Tongue (tissue), 2 donors: ENCODE data around the gene RBM23. TPM values are rescaled to one million over a fixed set of nuclear protein-coding genes. Genes with fewer than 3 reads are reported as not detected.
"Not testable (repeated sequence)": the region's sequence is repeated elsewhere in the genome, so short reads cannot be mapped to it uniquely, and the experiment has no call there.

Source experiments
- DNase-seq: peaks from one replicate; pipeline ENCODE4 v3.0.0-alpha.2; 2015
- total RNA-seq: library from RNA; depleted of rRNA; stranded (reverse); fragments of >200 nt; gene quantifications from one replicate; pipeline ENCODE4 v1.2.3, GENCODE V29; 2014

The RBM23 gene
- total RNA-seq, 1 donor from 2014 or later, result 162 TPM

DNA sequence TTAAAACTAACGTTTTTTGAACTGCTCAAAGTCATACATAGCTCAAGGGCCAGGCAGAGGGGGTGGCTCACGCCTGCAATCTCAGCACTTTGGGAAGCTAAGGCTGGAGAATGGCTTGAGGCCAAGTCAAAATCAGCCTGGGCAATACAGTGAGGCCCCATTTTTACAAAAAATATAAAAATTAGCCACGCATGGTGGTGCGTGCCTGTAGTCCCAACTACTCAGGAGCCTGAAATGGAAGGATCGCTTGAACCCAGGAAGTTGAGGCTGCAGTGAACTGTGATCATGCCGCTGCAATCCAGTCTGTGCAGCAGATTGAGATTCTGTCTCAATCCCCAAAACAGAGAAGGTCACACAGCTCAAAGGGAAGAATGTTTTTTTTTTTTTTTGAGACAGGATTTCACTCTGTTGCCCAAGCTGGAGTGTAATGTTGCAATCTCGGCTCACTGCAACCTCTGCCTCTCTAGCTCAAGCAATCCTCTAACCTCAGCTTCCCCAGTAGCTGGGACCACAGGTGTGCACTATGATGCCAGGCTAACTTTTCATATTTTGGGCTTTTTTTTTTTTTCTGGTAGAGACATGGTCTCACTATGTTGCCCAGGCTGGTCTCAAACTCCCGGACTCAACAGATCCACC, 2.9 kb downstream of the RBM23 start:
- DNase-seq, result no peak

DNA sequence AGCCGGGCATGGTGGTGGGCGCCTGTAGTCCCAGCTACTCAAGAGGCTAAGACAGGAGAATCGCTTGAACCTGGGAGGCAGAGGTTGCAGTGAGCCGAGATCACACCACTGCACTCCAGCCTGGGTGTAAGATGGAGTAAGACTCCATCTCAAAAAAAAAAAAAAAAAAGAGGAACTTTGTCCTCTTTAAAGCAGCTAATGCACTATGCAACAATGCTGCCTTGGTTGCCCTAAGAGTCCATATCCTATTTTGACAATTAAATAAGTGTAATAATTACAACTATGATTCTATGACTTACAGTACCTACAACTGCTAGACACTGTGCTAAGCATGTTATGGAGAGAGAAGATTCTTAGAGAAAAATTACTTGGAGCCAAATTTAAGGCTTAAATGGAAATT, 4.1 kb downstream of the RBM23 start:
- DNase-seq, result not testable (repeated sequence)

DNA sequence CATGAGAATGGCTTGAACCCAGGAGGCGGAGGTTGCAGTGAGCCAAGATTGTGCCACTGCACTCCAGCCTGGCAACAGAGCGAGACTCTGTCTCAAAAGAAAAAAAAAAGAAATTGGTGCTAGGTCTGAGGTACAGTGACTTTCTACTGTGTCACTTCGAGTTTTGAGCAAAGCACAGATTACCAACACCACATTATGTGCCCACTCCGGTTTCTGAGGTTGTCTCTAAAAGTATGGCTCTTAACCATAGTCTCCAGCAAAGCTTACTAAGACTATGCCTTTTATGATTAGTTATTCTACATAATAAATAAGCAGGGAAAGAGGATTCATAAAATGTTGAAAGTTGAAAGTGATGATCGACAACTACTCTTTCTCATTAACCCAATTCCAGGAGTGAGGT, 8.0 kb downstream of the RBM23 start:
- DNase-seq, result no peak

DNA sequence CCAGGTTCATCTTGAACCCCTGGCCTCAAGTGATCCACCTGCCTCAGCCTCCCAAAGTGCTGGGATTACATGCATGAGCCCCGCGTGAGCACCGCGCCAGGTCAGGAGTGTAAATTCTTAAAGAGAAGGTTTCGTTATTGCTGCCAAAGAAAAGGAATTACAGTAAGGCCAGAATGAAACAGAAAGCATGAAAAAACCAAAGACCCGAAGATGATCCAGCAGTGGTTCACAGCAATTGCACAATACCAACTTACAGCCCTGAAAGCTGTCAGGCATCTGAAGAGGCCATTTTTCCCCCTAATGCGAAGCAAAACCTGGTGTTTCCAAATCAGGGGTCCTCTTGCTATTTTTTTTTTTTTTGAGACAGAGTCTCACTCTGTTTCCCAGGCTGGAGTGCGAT, 10.3 kb downstream of the RBM23 start:
- DNase-seq, result no peak

DNA sequence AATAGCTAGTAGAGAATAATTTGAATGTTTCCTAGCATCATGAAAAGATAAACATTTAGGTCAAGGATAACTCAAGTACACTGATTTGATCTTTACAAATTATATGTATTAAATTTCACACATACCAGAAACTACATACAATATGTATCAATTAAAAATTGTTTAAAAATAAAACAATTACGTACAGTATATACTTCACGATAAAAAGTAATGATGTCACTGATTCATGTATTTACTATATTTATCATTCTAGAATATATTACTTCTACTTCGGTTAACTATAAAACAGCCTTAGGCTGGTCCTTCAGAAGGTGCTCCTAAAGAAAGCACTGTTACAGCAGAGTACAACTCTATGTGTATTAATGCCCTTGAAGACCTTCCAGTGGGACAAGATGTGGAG, 11.5 kb downstream of the RBM23 start:
- no peak for DNase-seq

DNA sequence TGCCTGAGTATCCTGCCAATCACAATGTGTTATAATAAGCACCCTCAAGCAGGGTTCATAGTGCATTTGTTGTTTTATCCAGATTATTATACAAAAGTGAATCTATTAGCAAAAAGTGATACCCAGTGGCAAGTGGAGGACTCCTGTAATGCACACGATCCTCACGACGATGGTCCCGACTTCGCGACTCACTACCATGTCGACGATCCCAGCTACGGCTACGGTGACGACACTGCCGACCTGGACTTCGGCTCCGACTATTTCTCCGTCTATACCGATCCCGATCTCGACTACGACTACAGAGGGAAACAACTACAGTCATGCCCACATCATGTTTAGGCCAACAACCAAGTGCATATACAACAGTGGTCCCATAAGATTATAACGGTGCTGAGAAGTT, 12.9 kb downstream of the RBM23 start:
- no peak for DNase-seq

DNA sequence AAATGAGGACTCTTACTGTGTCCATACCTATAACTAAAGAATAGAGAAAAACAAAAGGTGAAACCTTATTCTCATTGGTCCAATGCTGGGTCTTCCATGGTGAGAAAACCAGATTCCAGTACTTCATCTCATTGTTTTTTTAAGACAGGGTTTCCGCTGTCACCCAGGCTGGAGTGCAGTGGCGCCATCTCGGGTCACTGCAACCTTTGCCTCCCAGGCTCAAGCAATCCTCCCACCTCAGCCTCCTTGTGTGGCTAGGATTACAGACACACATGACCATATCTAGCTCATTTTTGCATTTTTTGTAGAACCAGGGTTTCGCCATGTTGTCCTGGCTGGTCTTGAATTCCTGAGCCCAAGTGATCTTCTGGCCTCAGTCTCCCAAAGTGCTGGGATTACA, 13.3 kb downstream of the RBM23 start:
- DNase-seq, result no peak

DNA sequence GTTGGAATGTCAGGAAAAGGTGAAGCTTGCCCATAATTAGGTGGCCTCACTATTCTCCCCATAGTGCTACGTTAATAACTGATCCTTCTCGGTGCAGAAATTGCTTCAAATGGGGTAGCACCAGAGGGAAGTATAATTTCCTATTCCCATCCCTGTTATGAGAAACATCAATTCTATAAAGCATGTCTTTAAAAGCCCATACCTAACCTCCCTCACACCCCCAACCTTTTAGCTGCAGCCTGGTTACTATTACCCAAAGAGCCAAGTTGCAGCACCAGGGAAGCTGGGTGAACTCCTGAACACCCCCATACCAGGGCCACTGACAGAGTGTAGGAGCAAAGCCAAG, 15.2 kb downstream of the RBM23 start:
- no peak for DNase-seq

DNA sequence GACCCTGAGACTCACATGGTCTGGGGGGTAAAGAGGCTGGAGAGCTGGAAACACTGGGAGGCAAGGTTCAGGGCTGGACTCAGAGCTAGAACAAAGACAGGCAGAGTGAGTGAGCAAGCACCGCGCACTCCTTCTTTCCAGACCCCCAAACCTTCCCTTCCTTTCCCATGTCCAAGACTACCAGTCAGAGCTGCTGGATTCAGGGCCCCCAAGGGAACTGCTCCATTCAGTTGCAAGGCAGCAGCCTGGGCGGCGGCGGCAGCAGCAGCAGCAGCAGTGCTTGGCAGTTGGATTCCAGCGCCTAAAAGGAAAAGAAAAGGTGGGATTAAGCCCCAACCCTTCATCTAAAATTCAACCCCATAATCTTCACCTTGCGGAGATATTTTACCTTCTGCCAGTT, 17.1 kb downstream of the RBM23 start:
- no peak for DNase-seq

DNA sequence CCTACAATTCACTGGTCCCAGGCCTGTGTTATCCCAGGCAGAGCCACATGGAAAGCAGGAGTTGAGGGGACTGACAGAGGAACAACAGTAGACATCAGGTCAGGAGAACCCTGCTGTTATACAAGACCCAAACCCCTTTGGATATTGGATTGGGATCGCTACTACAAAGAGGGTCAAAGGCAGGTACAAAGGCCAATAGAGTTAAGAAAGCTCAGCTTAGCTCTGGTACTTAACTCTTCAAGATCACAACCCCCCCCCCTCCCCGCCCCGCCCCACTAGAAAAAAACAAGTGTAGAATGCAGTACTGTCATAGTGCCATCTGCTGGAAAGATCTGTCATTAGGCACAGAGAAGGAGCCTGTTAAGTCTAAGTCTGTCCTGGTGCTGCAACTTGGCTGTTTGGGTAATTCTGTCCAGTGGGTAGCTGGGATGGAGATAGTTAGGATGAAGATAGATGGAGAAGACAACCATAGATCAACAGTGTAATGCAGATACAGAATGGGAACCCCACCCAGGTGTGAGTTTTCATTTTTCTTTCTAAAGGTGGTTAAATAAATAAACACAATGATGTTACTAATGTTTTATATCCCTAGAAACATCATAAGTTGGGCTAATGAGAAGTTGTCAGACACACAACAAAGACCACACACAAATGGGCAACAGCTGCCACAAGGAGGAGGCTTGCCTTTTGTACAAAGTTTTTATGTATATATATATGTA, 18.7 kb downstream of the RBM23 start:
- DNase-seq, result peak; percentile 82

DNA sequence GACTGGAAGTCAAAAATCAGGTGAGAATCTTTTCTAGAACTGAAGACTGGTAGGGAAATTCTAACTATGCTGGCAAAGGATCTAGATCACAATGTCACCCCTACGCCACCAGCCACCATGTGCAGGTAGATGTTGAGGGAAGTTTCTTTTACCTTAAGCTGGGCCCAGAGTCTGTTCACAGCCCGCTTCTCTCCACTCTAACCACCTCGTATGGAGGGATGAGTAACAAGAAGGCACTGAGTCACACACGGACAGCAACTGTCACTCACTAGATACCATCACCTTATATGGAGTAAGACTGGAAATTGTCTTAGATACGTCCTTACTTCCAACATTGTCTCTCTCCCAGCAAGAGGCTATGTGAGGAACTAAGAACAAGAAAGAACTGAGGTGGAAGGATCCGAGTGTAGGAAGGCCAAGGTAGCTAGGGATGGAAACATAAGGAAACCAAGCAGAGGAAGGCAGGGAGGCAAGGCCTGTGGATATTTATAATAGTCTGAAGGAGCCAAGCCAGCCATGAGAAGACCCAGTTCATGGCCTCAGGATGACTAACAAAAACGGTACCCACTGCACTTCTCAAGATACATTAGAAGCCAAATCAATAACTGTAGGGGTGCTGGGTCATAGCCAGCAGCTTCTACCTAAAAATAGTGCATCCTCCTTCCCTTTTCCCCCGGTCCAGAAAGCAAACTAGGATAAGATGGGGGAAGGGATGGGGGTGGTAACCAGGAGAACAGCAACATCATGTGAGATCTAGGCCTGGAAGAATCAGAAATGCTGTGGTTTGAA, 20.5 kb downstream of the RBM23 start:
- DNase-seq, result no peak

DNA sequence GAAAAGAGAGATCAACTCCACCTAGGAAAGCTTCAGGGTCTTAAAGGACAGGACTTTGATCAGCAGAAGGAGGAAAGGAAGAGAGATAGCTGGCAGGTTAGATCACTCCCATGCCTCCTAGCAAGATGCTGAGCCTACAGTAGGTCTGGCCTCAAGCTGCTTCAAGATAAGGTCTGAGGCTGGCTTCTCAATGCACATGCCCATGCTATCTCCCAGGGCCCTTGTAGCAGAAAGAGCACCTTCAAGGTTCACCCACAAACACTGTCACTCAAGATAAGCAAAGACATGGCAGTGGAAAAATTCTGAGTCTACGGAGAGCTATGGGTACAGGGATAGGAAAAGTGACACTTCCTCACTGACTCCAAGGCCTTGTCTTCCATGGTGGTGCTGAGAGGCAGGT, 21.6 kb downstream of the RBM23 start:
- DNase-seq, result no peak

DNA sequence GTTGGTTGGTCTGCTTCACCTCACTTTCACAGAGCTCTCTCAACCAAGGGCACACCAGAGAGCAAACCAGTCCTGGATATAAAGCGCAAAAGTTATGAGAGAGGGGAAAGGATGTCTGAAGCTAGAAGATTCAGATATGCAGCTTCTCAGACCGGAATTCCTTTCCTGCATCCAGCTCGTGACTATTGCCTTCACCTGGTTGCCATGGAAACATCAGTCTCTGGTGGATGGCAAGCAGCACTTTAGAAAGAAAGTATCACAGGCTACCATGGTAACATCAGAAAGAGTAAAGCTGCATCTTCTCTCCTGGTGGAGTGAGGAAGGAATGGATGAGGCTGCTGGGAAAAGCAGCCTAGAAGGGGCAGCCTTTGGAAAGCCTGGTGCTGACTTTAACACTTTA, 22.2 kb downstream of the RBM23 start:
- DNase-seq, result no peak

DNA sequence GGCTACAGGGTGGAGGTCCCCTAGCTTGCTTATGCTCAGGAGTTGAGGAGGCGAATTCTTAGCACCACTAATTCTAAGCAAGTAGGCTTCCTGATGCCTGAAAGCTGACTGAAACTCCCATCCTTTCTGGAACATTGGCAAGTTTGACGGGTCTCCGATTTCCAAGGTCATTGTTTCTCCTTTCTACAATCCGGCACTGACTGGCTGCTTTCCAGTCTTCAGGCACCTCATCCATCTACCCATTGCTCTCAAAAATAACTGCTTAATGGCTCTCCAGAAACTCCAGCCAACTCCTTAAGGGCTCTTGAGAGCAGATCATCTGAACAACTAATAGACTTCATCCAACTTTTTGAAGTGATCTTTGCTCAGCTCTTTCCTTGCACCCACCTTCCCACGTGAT, 22.6 kb downstream of the RBM23 start:
- no peak for DNase-seq

DNA sequence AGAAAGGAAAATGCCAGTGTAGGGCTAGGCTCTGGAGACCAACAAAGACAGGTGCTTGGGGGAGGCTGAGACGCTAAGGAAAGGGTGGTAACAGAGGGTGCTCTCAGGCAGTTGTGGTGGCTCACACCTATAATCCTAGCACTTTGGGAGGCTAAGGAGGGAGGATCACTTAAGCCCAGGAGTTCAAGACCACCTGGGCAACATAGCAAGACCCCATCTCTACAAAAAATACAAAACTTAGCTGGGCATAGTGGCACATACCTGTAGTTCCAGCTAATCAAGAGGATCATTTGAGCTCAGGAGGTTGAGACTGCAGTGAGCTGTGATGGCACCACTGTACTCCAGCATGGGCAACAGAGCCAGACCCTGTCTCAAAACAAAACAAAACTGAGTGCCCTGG, 23.5 kb downstream of the RBM23 start:
- no peak for DNase-seq

DNA sequence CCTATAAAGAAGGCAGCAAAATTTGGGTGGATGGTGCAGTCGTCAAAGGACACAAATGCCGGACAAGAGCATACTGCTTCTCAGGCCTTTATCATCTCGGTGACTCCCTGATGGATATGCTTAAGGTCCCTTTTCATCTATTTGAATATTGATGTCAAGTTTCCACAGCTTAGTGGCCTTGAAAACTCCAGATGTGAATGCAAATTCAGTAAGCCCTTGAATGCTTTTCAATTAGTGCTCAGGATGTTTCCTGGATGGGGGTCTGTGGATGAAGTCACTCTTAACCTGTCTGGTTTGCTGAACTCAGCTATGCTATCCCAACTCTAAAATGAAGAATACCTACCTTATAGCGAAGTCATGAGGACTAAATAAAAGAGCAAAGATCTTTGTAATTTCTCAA, 25.2 kb downstream of the RBM23 start:
- DNase-seq, result no peak

DNA sequence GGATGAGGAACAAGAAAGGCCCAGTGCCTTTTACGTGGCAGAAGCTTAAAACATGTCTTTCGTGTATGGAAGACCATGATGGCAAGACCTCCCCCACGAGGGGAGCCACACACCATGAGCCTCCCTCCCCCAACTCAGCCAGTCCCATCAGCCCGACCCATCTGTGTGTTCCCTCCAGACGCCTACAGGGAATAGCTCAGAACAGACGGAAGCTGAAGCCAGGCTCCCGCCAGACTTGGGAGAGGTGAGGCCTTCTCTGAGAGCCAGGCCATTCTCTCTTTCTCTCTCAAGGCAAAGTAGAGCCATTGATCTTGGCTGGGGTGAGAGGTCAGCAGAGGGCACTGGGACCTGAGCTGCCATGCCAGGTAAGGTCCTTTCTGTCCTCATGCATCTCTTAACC, 26.5 kb downstream of the RBM23 start:
- DNase-seq, result no peak

DNA sequence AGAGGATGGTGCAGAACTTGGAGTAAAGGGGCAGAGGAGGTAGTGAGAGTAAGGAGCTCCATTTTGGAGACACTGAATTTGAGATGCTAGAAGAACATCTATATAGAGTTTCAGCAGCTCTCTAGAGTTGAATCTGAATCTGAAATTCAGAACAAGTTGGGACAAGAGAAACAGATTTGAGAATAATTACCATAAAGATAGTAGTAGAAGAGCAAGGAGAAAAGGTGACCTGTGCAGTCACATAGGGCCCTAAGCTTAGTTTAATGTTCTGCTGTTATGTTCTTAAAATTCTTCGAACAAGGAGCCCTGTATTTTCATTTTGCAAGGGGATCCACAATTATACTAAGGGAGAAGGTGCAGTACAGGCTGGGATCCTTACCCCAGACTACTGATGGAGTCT, 28.5 kb downstream of the RBM23 start:
- DNase-seq, result no peak

DNA sequence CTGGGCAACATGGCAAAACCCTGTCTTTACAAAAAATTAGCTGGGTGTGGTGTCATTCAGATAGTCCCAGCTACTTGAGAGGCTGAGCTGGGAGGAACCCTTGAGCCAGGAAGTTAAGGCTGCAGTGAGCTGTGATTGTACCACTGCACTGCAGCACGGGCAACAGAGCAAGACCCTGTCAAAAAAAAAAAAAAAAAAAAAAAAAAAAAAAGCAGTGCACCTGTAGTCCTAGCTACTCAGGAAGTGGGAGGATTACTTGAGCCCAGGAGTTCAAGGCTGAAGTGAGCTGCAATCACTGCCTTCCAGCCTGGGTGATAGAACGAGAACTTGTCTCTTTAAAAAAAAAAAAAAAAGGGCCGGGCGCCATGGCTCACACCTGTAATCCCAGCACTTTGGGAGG, 30.3 kb downstream of the RBM23 start:
- no peak for DNase-seq

DNA sequence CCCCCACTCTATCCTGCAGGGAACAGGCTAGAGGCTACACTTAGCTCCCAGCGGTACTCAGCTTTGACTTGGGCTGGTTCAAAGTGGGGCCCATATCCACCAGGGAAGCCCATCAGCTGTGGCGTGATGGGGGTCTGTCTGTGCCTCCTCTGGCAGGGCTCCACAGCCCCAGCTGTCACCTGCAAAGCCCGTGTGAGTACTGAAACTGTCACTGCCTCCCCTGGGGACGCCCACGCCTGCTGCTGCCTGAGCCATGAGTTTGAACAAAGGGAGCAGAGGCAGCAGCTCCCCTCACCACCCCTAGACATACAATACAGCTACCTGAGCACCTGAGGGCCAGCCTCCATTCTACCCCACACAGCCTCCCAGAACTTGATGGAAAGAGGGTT, 31.0 kb downstream of the RBM23 start:
- peak; percentile 54 for DNase-seq

DNA sequence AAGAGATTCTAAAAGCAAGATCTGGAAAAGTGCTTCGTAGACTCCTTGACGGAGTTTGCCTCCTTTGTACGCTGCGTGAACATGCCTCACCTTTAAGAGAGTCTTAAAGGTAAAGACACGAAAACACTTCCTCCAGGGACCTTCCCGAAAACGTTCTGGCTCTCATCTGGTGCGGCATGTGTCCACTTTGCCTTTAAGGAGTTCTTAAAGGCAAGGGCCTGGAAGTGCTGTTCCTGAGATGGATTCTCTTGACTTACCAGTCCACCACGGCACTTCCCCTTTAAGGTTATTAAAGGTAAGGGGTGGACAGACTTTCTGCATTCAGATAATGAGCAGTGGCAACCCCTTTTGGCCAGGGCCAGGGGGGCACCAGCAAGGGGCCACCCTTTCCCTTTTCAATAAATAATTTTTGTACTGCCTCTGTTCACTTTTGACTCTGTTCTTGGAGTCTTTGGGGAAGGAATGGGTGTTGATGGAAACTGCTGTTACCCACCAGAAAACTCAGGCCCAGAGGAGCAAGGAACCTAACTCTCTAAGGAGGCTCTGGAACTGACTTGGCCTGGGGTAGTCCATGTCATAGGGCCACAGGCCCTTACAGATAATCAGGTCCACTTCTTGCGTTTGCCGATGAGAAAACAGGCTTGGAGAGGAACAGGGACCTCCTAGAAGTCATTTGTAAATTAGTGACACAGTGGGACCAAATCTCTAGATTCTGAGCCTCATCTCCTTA, 31.5 kb downstream of the RBM23 start:
- peak; percentile 94 for DNase-seq

DNA sequence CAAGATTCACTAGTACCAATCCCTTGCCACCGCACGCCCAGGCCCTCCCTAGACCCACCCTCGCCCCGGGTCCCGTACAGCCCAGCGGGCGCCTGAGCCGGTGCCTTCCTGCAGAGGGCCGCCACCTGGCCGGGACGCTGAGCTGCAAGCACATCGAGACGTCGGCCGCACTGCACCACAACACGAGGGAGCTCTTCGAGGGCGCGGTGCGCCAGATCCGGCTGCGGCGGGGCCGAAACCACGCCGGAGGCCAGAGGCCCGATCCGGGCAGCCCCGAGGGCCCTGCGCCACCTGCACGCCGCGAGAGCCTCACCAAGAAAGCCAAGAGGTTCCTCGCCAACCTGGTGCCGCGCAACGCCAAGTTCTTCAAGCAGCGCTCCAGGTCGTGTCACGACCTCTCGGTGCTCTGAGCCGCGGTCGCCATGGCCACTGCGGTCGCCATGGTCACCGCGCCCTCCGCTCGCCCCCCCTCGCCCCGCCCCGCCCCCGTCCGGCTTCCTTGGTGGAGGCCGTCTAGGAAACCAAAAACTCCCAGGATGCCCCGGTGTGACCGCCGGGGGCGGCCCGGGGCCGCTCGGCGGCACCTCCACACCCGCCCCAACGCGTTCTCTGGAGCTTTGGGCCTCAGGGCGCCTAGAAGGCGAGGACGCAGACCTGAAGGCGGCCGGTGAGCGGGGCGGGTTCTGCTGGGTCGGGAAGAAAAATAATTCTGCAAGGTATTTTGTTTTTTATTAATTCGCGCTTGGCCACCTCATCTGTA, 32.3 kb downstream of the RBM23 start:
- DNase-seq, result peak; percentile 82
